Astrocyte of the spinal cord (primary cell): ENCODE data around the gene PREX1.

Source experiments
- DNase-seq: peaks from one replicate; pipeline ENCODE4 v3.0.0; 2011; ENCODE audit warnings: low read depth, low spot score
- H3K4me3 ChIP-seq: 2 replicates; pipeline ENCODE4 v1.5.1; 2011; ENCODE audit warnings: low read depth, mild to moderate bottlenecking, low read length, moderate library complexity
- in situ Hi-C: cut with HindIII; loops from 2 replicates; pipeline ENCODE4 v1.10.0; 2017; ENCODE audit warnings: low sequenced_read_pairs
- TF ChIP-seq, protein P1 (sequence below): IDR thresholded peaks from 2 replicates; pipeline ENCODE4 v1.5.1; 2012; ENCODE audit warnings: low read depth, mild to moderate bottlenecking, low read length, inconsistent platforms

The PREX1 gene

DNA sequence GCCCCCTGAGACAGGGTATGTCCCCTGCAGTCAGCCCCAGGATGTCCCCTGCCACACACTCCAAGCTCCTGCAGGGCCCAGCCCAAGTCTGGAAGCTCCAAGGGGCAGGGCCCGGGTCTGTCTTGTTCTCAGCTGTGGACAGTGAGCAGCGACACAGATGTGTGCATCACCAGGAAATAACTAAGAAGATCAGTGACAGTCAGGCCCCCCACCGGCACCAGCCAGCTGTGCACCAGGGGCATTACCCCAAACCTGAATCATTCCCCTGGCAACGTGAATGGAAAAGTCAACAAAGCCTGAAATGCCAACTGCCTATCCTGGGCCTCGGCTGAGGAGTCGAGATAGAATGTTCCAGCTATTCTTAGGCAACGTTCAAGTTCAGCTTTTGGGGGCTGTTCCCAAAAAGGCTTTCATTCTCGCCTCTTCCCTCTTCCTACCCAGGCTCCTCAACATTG is 105.0 kb downstream of the PREX1 start:
- TF ChIP-seq, protein P1, sequence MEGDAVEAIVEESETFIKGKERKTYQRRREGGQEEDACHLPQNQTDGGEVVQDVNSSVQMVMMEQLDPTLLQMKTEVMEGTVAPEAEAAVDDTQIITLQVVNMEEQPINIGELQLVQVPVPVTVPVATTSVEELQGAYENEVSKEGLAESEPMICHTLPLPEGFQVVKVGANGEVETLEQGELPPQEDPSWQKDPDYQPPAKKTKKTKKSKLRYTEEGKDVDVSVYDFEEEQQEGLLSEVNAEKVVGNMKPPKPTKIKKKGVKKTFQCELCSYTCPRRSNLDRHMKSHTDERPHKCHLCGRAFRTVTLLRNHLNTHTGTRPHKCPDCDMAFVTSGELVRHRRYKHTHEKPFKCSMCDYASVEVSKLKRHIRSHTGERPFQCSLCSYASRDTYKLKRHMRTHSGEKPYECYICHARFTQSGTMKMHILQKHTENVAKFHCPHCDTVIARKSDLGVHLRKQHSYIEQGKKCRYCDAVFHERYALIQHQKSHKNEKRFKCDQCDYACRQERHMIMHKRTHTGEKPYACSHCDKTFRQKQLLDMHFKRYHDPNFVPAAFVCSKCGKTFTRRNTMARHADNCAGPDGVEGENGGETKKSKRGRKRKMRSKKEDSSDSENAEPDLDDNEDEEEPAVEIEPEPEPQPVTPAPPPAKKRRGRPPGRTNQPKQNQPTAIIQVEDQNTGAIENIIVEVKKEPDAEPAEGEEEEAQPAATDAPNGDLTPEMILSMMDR: no peak
- DNase-seq: peak; percentile 68
- no peak overlapping the region for H3K4me3 ChIP-seq
- in situ Hi-C loops: no loop called here

DNA sequence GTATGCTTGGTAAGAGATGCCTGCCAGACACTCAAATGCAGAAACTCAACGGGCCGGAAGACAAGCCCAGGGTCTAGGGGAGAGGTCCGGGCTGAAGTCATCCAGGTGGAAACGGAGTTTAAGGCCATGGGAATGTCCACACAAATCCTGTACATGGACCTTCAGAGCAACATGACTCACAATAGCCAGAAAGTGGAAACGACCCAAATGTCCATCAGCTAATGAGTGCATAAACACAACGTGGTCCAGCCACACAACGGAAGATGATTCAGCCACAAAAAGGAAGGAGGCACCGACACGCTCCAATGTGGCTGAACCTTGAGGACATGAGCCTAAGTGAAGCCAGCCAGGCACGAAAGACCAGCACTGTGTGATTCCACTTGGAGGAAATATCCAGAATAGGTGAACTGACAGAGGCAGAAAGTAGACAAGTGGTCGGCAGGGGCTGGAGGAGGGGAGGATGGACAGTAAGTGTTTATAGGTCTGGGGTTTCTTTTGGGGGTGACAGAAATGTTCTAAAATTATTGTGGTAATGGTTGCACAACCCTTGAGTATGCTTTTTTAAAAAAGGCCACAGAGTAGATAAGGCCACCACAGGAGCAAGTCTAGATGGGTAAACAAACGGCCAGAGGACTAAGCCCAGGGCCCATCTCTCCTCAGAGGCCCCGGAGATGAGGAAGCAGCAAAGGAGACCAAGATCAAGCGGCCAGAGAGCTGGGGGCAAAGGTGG is 105.6 kb downstream of the PREX1 start:
- TF ChIP-seq, protein P1: no peak
- peak; percentile 86 for DNase-seq
- H3K4me3 ChIP-seq: no peak overlapping the region
- in situ Hi-C loops: no loop called here

DNA sequence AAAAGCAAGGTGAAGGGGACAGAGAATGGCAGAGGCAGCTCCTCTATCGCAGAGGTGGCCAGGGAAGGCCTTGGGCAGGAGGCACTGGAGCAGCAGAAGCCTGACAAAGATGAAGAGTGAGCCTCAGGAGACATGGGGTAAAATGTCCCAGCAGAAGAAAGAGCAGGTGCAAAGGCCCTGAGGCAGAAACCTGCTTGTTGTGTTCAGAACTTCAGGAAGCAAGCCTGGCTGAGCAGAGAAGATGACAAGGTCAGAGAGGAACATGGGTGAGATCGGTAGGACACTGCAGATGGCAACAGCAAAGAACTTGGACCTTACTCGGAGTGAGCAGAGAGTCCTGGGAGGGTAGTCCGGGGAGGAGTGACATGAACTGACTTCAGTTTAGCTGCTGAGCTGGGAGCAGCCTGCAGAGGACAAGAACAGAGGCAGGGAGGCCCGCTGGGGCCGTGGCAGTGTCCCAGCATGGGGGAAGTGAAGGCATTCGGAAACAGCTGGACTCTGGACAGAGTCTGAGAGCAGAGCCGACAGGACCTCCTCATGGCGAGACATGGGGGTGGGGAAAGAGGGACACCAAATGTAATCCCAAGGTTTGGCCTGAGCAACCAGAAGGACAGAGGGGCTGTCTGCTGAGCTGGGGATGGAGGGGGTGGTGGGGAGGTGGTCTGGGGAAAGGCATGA is 106.3 kb downstream of the PREX1 start:
- TF ChIP-seq, protein P1: no peak
- DNase-seq: peak; percentile 19
- in situ Hi-C loops: no loop called here
- no peak overlapping the region for H3K4me3 ChIP-seq

DNA sequence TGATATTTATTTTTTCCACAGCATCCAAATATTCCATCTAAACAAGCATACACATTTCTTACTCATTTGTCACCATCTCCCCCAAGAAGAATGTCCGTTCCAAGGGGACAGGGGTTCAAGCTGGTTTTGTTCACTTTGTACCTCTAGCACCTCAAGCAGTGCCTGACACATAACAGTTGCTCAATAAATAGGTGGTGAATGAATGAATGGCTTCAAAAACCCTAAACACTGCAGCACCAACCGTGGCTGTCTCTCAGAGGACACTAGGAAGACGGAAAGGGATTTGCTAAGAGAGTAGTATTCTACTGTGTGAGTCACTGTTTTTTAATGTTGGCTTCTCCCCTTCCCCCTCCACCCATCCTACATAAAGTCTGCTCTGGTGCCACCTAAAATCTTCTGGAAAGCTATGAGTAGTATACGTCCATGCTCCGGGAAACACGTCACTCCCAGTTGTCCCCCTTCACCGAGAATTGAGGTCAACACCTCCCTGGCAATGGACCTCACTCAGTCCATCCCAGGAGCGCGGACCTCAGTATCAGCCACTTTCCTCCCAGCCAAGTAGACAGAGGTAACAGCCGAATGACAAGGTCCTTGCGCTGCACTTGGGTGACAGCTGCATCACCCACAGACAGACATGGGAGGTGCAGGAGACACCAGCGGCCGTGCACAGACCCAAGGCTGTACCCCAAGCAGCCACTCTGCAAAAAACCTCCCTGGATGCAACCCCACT is 107.4 kb downstream of the PREX1 start:
- in situ Hi-C loops: no loop called here
- TF ChIP-seq, protein P1: no peak
- DNase-seq: no peak
- H3K4me3 ChIP-seq: no peak overlapping the region

- TF ChIP-seq, protein P1: no peak
- in situ Hi-C loops: no loop called here
- H3K4me3 ChIP-seq: no peak overlapping the region
- DNase-seq: no peak
Observed at GRCh38 chr20:48719598-48720255, 108.1 kb downstream of the PREX1 start.
